ENCODE results near the gene ZNF296. TPM values are rescaled to one million over a fixed set of nuclear protein-coding genes. Genes with fewer than 3 reads are reported as not detected.

ZNF296 gene
- total RNA-seq, 5 donors from 2014 or later (not counting 1 experiment from before 2014, with no cell fraction given): 1.4 to 4.3 (median 3.5) TPM

- DNase-seq (no peak), ATAC-seq (replicated peaks in 1 of 4) (no peak)
- no peaks in the 10 kb centered on the region for H3K27me3 Mint-ChIP-seq
- no peaks in the 10 kb centered on the region for H3K9me3 ChIP-seq
- H3K4me1 Mint-ChIP-seq: peaks cover 89 to 91% (median 89%) of the 10 kb centered on the region in 3 donors
- peaks cover 3 to 5% of the 10 kb centered on the region in 2 donors for H3K36me3 ChIP-seq (ENCODE audit: control insufficient read depth in 2 of 2, extremely low read depth in 1 of 2, insufficient read depth in 1 of 2, low read length in 1 of 2)
- 89% methylated on average over 3 of the region's 3 CpGs for WGBS (ENCODE audit: insufficient coverage)
- H3K4me3 ChIP-seq (ENCODE audit: control insufficient read depth in 1 of 2, extremely low read depth in 1 of 2, low read length in 1 of 2): no peak overlapping the region
- no peak overlapping the region for H3K27ac Mint-ChIP-seq
- H3K27me3 ChIP-seq (replicated peaks in 1 of 2; ENCODE audit: control insufficient read depth in 2 of 2, extremely low read depth in 1 of 2, insufficient read depth in 2 of 2, low read length in 1 of 2): no peaks in the 10 kb centered on the region
- no peak overlapping the region for H3K27ac ChIP-seq (ENCODE audit: low read length)
- H3K4me1 ChIP-seq (ENCODE audit: control insufficient read depth in 1 of 2, extremely low read depth in 1 of 2, insufficient read depth in 2 of 2, low read length in 2 of 2): peaks cover 32 to 83% of the 10 kb centered on the region in 2 experiments
- no peaks in the 10 kb centered on the region for H3K36me3 Mint-ChIP-seq
- no peak overlapping the region for H3K4me3 Mint-ChIP-seq
- ChIA-PET CTCF (interaction anchor here in 1 of 2 donors (0.5 kb wide), 1 partner anchor 20 kb away, joined by 3 read pairs; no protein-coding TSS in a partner anchor), POLR2A (no interaction called here)
- H3K9me3 Mint-ChIP-seq: no peaks in the 10 kb centered on the region
These were observed 23.9 kb upstream of the ZNF296 start for GRCh38 chr19:45100201-45100600.

DNA sequence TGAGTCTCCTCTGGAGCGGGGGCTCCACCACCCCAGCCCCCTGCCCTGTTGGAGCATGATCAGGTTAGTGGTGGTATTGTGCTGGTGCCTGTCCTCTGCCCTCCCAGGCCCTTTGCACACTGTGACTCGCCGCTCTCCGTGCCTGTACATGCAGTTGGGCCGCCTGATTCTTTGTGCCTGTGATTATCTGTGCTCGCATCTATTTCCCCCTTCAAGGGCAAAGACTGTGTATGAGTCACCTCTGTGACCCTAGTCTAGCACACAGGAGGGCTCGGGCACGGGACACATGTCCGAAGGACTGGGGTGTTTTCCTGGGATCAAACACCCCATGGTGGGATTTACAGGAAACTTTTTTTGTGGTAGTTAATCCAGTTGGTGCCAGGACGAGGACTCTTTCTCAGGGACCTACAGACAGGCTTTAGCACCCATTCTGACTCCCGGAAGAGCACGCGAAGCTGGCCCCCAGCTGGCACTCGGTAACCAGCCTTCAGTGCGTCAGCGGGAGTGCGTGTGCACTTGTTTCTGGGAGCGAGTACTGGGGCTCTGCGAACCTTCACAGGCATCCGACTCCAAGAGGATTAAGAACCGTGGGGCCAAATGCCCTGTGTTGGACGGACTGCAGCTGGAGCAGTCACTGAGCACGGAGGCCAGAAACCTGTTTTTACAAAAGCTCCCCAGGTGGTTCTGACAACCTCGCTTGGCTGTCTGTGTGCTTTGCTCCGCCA is 23.4 kb upstream of the ZNF296 start:
- Histone ChIP-seq H3K4me1 (ENCODE audit: control insufficient read depth in 1 of 2, extremely low read depth in 1 of 2, insufficient read depth in 2 of 2, low read length in 2 of 2) (peaks cover 34 to 83% of the 10 kb centered on the region in 2 experiments), H3K4me3 (ENCODE audit: control insufficient read depth in 1 of 2, extremely low read depth in 1 of 2, low read length in 1 of 2) (no peak overlapping the region), H3K27me3 (replicated peaks in 1 of 2; ENCODE audit: control insufficient read depth in 2 of 2, extremely low read depth in 1 of 2, insufficient read depth in 2 of 2, low read length in 1 of 2) (peaks cover 0 to 2% of the 10 kb centered on the region in 2 experiments), H3K36me3 (ENCODE audit: control insufficient read depth in 2 of 2, extremely low read depth in 1 of 2, insufficient read depth in 1 of 2, low read length in 1 of 2) (peaks cover 3 to 5% of the 10 kb centered on the region in 2 donors), H3K27ac (ENCODE audit: low read length) (no peak overlapping the region), H3K9me3 (no peaks in the 10 kb centered on the region)
- Mint-ChIP-seq H3K9me3 (no peaks in the 10 kb centered on the region), H3K27me3 (no peaks in the 10 kb centered on the region), H3K4me3 (no peak overlapping the region), H3K4me1 (peaks cover 88 to 89% (median 88%) of the 10 kb centered on the region in 3 donors), H3K27ac (peak overlapping the region in 1 of 2 donors; percentile 63), H3K36me3 (no peaks in the 10 kb centered on the region)
- WGBS (ENCODE audit: insufficient coverage): 92% methylated on average over 20 of the region's 25 CpGs
- DNase-seq (no peak), ATAC-seq (replicated peaks in 1 of 4) (no peak)
- ChIA-PET CTCF (interaction anchor here in 1 of 2 donors (0.5 kb wide), 1 partner anchor 20 kb away, joined by 3 read pairs; no protein-coding TSS in a partner anchor), POLR2A (no interaction called here)

DNA sequence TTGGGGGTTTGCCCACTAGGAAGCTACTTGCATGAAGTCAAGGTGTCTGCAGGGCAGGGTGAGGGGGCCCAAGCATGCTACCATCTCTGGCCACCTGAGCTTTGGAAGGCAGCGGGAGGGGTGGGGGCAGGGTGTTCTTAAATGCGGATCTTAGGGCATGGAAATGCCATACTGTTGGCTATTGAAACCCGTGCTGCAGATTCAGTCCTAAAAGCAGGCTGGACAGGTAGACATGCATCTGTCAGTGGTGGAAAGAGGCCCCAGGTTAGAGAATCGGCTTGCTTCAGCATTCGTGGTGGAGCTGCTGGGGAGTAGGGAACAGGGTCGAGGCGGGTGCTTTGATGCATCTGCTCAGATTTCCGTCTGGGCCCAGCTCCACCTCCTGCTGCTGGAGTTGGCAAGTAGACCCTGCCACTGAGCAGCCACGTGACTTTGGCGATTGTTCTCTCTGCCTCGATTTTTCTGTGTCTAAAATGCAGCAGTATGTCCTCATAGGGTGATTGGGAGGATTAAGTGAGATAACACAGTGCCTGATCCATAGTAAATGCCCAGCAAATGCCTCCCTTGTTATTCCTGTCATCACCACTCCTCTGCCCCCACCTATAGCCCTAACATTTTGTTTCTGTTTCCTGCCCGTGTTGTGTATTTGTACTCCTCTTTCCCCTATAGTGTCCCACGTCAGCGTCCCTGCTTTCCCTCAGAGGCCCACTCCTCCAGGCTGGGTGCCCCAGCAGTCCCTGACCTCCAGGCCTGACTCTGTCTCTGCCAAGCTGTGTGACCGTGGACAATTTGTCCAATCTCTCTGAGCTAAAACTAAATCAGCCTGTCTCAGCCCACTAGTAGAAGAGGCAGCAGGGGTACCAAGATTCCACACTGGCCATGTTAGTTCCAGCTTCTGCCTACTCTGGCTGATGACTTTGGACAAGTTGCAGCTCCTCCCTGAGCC is 22.5 kb upstream of the ZNF296 start:
- Histone ChIP-seq H3K36me3 (ENCODE audit: control insufficient read depth in 2 of 2, extremely low read depth in 1 of 2, insufficient read depth in 1 of 2, low read length in 1 of 2) (peaks cover 3 to 5% of the 10 kb centered on the region in 2 donors), H3K4me1 (ENCODE audit: control insufficient read depth in 1 of 2, extremely low read depth in 1 of 2, insufficient read depth in 2 of 2, low read length in 2 of 2) (peaks cover 31 to 83% of the 10 kb centered on the region in 2 experiments), H3K9me3 (no peaks in the 10 kb centered on the region), H3K27ac (ENCODE audit: low read length) (no peak overlapping the region), H3K27me3 (replicated peaks in 1 of 2; ENCODE audit: control insufficient read depth in 2 of 2, extremely low read depth in 1 of 2, insufficient read depth in 2 of 2, low read length in 1 of 2) (peaks cover 0 to 2% of the 10 kb centered on the region in 2 experiments), H3K4me3 (ENCODE audit: control insufficient read depth in 1 of 2, extremely low read depth in 1 of 2, low read length in 1 of 2) (no peak overlapping the region)
- no peak for DNase-seq
- CTCF ChIA-PET: no interaction called here
- Mint-ChIP-seq H3K9me3 (no peaks in the 10 kb centered on the region), H3K4me1 (peaks cover 88 to 89% (median 88%) of the 10 kb centered on the region in 3 donors), H3K4me3 (peak overlapping the region in 1 of 3 donors; percentile 33), H3K27ac (peak overlapping the region in 1 of 2 donors; percentile 45), H3K27me3 (no peaks in the 10 kb centered on the region), H3K36me3 (no peaks in the 10 kb centered on the region)
- POLR2A ChIA-PET: no interaction called here
- no peak for ATAC-seq (replicated peaks in 1 of 4)
- WGBS (ENCODE audit: insufficient coverage): 62% methylated on average over 12 of the region's 15 CpGs

GRCh38 chr19:45097776-45098520 is 21.7 kb upstream of the ZNF296 start:
- ChIA-PET CTCF (no interaction called here), POLR2A (no interaction called here)
- no peak for DNase-seq
- Histone ChIP-seq H3K27me3 (replicated peaks in 1 of 2; ENCODE audit: control insufficient read depth in 2 of 2, extremely low read depth in 1 of 2, insufficient read depth in 2 of 2, low read length in 1 of 2) (peaks cover 0 to 2% of the 10 kb centered on the region in 2 experiments), H3K9me3 (no peaks in the 10 kb centered on the region), H3K36me3 (ENCODE audit: control insufficient read depth in 2 of 2, extremely low read depth in 1 of 2, insufficient read depth in 1 of 2, low read length in 1 of 2) (peaks cover 3 to 5% of the 10 kb centered on the region in 2 donors), H3K4me1 (ENCODE audit: control insufficient read depth in 1 of 2, extremely low read depth in 1 of 2, insufficient read depth in 2 of 2, low read length in 2 of 2) (peaks cover 29 to 80% of the 10 kb centered on the region in 2 experiments), H3K27ac (ENCODE audit: low read length) (no peak overlapping the region), H3K4me3 (ENCODE audit: control insufficient read depth in 1 of 2, extremely low read depth in 1 of 2, low read length in 1 of 2) (no peak overlapping the region)
- H3K36me3 Mint-ChIP-seq: no peaks in the 10 kb centered on the region
- no peaks in the 10 kb centered on the region for H3K9me3 Mint-ChIP-seq
- H3K4me3 Mint-ChIP-seq: peak overlapping the region in 1 of 3 donors; percentile 33
- no peaks in the 10 kb centered on the region for H3K27me3 Mint-ChIP-seq
- peaks cover 85 to 88% (median 87%) of the 10 kb centered on the region in 3 donors for H3K4me1 Mint-ChIP-seq
- H3K27ac Mint-ChIP-seq: peak overlapping the region; percentile 24 to 61
- 89% methylated on average over 13 of the region's 16 CpGs for WGBS (ENCODE audit: insufficient coverage)
- no peak for ATAC-seq (replicated peaks in 1 of 4)

GRCh38 chr19:45097450-45097775 is 21.1 kb upstream of the ZNF296 start:
- peak overlapping the region in 1 of 3 donors; percentile 98 for H3K4me3 Mint-ChIP-seq

DNA sequence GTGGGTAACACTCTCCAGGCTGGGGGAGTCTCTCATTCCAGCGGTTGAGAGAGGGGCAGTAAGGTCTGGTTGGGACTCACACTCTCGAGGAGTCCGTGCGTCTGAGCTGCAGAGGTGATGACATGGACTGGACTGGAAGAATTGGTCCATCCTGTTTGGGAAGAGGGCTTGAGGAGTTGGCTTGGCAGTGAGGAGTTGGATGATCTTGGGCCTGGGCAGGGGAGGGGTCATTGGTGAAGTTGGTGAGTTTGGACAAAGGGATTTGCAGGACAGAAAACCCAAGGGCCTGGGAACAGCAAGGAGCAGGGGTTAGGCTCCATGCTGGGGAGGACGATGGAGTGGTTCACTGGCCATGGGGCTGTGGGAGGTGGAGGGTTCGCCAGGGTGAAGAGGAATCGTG is 20.4 kb upstream of the ZNF296 start:
- Histone ChIP-seq H3K4me3 (ENCODE audit: control insufficient read depth in 1 of 2, extremely low read depth in 1 of 2, low read length in 1 of 2) (no peak overlapping the region), H3K27me3 (replicated peaks in 1 of 2; ENCODE audit: control insufficient read depth in 2 of 2, extremely low read depth in 1 of 2, insufficient read depth in 2 of 2, low read length in 1 of 2) (peaks cover 0 to 2% of the 10 kb centered on the region in 2 experiments), H3K27ac (ENCODE audit: low read length) (no peak overlapping the region), H3K9me3 (no peaks in the 10 kb centered on the region), H3K4me1 (ENCODE audit: control insufficient read depth in 1 of 2, extremely low read depth in 1 of 2, insufficient read depth in 2 of 2, low read length in 2 of 2) (peaks cover 28 to 77% of the 10 kb centered on the region in 2 experiments), H3K36me3 (ENCODE audit: control insufficient read depth in 2 of 2, extremely low read depth in 1 of 2, insufficient read depth in 1 of 2, low read length in 1 of 2) (peaks cover 3 to 5% of the 10 kb centered on the region in 2 donors)
- ChIA-PET POLR2A (no interaction called here), CTCF (no interaction called here)
- Mint-ChIP-seq H3K9me3 (no peaks in the 10 kb centered on the region), H3K36me3 (no peaks in the 10 kb centered on the region), H3K4me3 (peak overlapping the region in 1 of 3 donors; percentile 98), H3K27me3 (no peaks in the 10 kb centered on the region), H3K27ac (peak overlapping the region; percentile 56 to 66), H3K4me1 (peaks cover 83 to 87% (median 85%) of the 10 kb centered on the region in 3 donors)
- ATAC-seq (replicated peaks in 1 of 4) (no peak), DNase-seq (no peak)
- 97% methylated on average over 7 of the region's 7 CpGs for WGBS (ENCODE audit: insufficient coverage)

More at GRCh38 chr19:45097450-45097775, 21.1 kb upstream of the ZNF296 start:
- H3K4me1 Mint-ChIP-seq: peaks cover 84 to 87% (median 87%) of the 10 kb centered on the region in 3 donors
- Histone ChIP-seq H3K27me3 (replicated peaks in 1 of 2; ENCODE audit: control insufficient read depth in 2 of 2, extremely low read depth in 1 of 2, insufficient read depth in 2 of 2, low read length in 1 of 2) (peaks cover 0 to 2% of the 10 kb centered on the region in 2 experiments), H3K27ac (ENCODE audit: low read length) (no peak overlapping the region), H3K9me3 (no peaks in the 10 kb centered on the region), H3K4me3 (ENCODE audit: control insufficient read depth in 1 of 2, extremely low read depth in 1 of 2, low read length in 1 of 2) (no peak overlapping the region), H3K4me1 (ENCODE audit: control insufficient read depth in 1 of 2, extremely low read depth in 1 of 2, insufficient read depth in 2 of 2, low read length in 2 of 2) (peaks cover 28 to 77% of the 10 kb centered on the region in 2 experiments), H3K36me3 (ENCODE audit: control insufficient read depth in 2 of 2, extremely low read depth in 1 of 2, insufficient read depth in 1 of 2, low read length in 1 of 2) (peaks cover 3 to 5% of the 10 kb centered on the region in 2 donors)
- no peaks in the 10 kb centered on the region for H3K36me3 Mint-ChIP-seq
- ATAC-seq (replicated peaks in 1 of 4): no peak
- no peaks in the 10 kb centered on the region for H3K27me3 Mint-ChIP-seq
- POLR2A ChIA-PET: no interaction called here
- 100% methylated on average over 4 of the region's 7 CpGs for WGBS (ENCODE audit: insufficient coverage)
- CTCF ChIA-PET: no interaction called here
- peak overlapping the region; percentile 24 to 61 for H3K27ac Mint-ChIP-seq
- DNase-seq: no peak
- no peaks in the 10 kb centered on the region for H3K9me3 Mint-ChIP-seq
